Measurements from ENCODE around the gene IL1R2. TPM values are rescaled to one million over a fixed set of nuclear protein-coding genes. Genes with fewer than 3 reads are reported as not detected.

Gene IL1R2
- total and polyA plus RNA-seq, 2 of the 13 experiments (the other 11 are each of a cell fraction or from before 2014, with no cell fraction given) = 3.6 to 7.3 TPM

GRCh38 chr2:102065675-102066252, 74.0 kb downstream of the IL1R2 start (continued):
- TF ChIP-seq ZBTB37 (CRISPR knock-in tag; IDR thresholded peaks at IDR 0.05) (no peak), MED13 (CRISPR knock-in tag; IDR thresholded peaks at IDR 0.05) (no peak), ZFP62 (CRISPR knock-in tag; IDR thresholded peaks at IDR 0.05) (no peak), ZNF83 (CRISPR knock-in tag; IDR thresholded peaks at IDR 0.05; ENCODE audit: borderline replicate concordance) (no peak), HHEX (CRISPR knock-in tag; IDR thresholded peaks at IDR 0.05) (no peak), SMAD3 (CRISPR knock-in tag; IDR thresholded peaks at IDR 0.05) (no peak; the same call in 1 of the 2 replicates), PAXIP1 (CRISPR knock-in tag; conservative IDR thresholded peaks at IDR 0.05) (peak; percentile 68), IRF9 (CRISPR knock-in tag; IDR thresholded peaks at IDR 0.05; ENCODE audit: borderline replicate concordance) (no peak), ZNF414 (CRISPR knock-in tag; IDR thresholded peaks at IDR 0.05) (no peak), KAT8 (CRISPR knock-in tag; IDR thresholded peaks at IDR 0.05) (0 out of 2 replicates have a peak, but pooled peaks have one; percentile 14), HOXA9 (CRISPR knock-in tag; IDR thresholded peaks at IDR 0.05; ENCODE audit: borderline replicate concordance) (no peak), ARID3A (IDR thresholded peaks at IDR 0.05; ENCODE audit: low read depth, low read length) (0 out of 2 replicates have a peak, but pooled peaks have one; percentile 30), JUND (CRISPR knock-in tag; IDR thresholded peaks at IDR 0.05) (peak; percentile 95), ZFP1 (CRISPR knock-in tag; IDR thresholded peaks at IDR 0.05) (peak; percentile 90; the same call in 1 of the 2 replicates), TAF1 (CRISPR knock-in tag; IDR thresholded peaks at IDR 0.05) (no peak), ADNP (CRISPR knock-in tag; IDR thresholded peaks at IDR 0.05) (no peak), ZNF235 (CRISPR knock-in tag; IDR thresholded peaks at IDR 0.05; ENCODE audit: borderline replicate concordance) (no peak), KLF13 (CRISPR knock-in tag; IDR thresholded peaks at IDR 0.05) (no peak), MYC (CRISPR knock-in tag; IDR thresholded peaks at IDR 0.05; ENCODE audit: borderline replicate concordance) (peak; percentile 72; the same call in 1 of the 2 replicates), CREBL2 (CRISPR knock-in tag; IDR thresholded peaks at IDR 0.05; ENCODE audit: borderline replicate concordance) (0 out of 2 replicates have a peak, but pooled peaks have one; percentile 71), RFXANK (CRISPR knock-in tag; IDR thresholded peaks at IDR 0.05) (no peak), SIN3B (IDR thresholded peaks at IDR 0.05; ENCODE audit: low read length) (no peak)
